Neural cell (in vitro differentiated cells): ENCODE data around the gene BCAP31. TPM values are rescaled to one million over a fixed set of nuclear protein-coding genes. Genes with fewer than 3 reads are reported as not detected.
"Not testable (repeated sequence)": the region's sequence is repeated elsewhere in the genome, so short reads cannot be mapped to it uniquely, and the experiment has no call there.

Experiments used
- H2AFZ ChIP-seq: fragments of 200-600, 300-800 bp; sonication (generic), shearing (Covaris generic); 2 replicates; pipeline ENCODE4 v1.6.0; 2014; ENCODE audit warnings: low read depth, mild to moderate bottlenecking, antibody characterized with exemption, low read length, moderate library complexity
- H3F3A ChIP-seq: fragments of 200-600 bp; shearing (Covaris generic); 2 replicates; pipeline ENCODE4 v1.6.1; 2016; ENCODE audit warnings: mild to moderate bottlenecking, moderate library complexity, mixed read lengths, antibody characterized with exemption, low read length; ENCODE audit not compliant: insufficient read depth, poor library complexity, severe bottlenecking
- H3K27ac ChIP-seq: fragments of 200-600, 300-800 bp; sonication (generic), shearing (Covaris generic); 2 replicates; pipeline ENCODE4 v1.5.1; 2014; ENCODE audit warnings: mild to moderate bottlenecking, low read length, moderate library complexity
- H3K27me3 ChIP-seq: fragments of 300-800, 200-600 bp; sonication (generic), shearing (Covaris generic); 2 replicates; pipeline ENCODE4 v1.6.0; 2014; ENCODE audit warnings: mild to moderate bottlenecking, low read depth, low read length, moderate library complexity; ENCODE audit not compliant: insufficient read depth
- H3K36me3 ChIP-seq: fragments of 300-800, 200-600 bp; sonication (generic), shearing (Covaris generic); 2 replicates; pipeline ENCODE4 v1.5.1; 2014; ENCODE audit warnings: mild to moderate bottlenecking, antibody characterized with exemption, low read length, moderate library complexity; ENCODE audit not compliant: insufficient read depth
- H3K4me2 ChIP-seq: fragments of 300-800, 200-600 bp; sonication (generic), shearing (Covaris generic); 2 replicates; pipeline ENCODE4 v1.6.0; 2014; ENCODE audit warnings: mild to moderate bottlenecking, low read length
- H3K4me3 ChIP-seq: fragments of 300-800, 200-600 bp; sonication (generic), shearing (Covaris generic); 2 replicates; pipeline ENCODE4 v1.5.1; 2014; ENCODE audit warnings: mild to moderate bottlenecking, low read length, moderate library complexity
- H3K79me2 ChIP-seq: fragments of 200-600 bp; shearing (Covaris generic); replicated peaks from 2 replicates; pipeline ENCODE4 v1.6.0; 2014; ENCODE audit warnings: mild to moderate bottlenecking, low read length, moderate library complexity; ENCODE audit not compliant: insufficient read depth
- H3K9ac ChIP-seq: fragments of 300-800, 200-600 bp; sonication (generic), shearing (Covaris generic); 2 replicates; pipeline ENCODE4 v1.6.1; 2016; ENCODE audit warnings: mild to moderate bottlenecking, low read length, mixed read lengths
- H3K9me2 ChIP-seq: fragments of 200-600 bp; shearing (Covaris generic); 2 replicates; pipeline ENCODE4 v1.6.1; 2016; ENCODE audit warnings: mild to moderate bottlenecking, low read length, mixed read lengths; ENCODE audit not compliant: insufficient read depth
- H3K9me3 ChIP-seq: fragments of 200-600, 300-800 bp; sonication (generic), shearing (Covaris generic); 2 replicates; pipeline ENCODE4 v1.6.1; 2016; ENCODE audit warnings: mild to moderate bottlenecking, mixed run types, low read length, moderate library complexity, mixed read lengths
- H4K20me1 ChIP-seq: fragments of 200-600 bp; shearing (Covaris generic); 2 replicates; pipeline ENCODE4 v1.6.1; 2016; ENCODE audit warnings: mild to moderate bottlenecking, mixed run types; ENCODE audit not compliant: insufficient read depth
- CTCF ChIP-seq: fragments of 450-650 bp; IDR thresholded peaks from 2 replicates; pipeline ENCODE4 v1.5.1; 2014; ENCODE audit warnings: antibody characterized with exemption, mild to moderate bottlenecking, moderate library complexity; ENCODE audit not compliant: poor library complexity, severe bottlenecking
- EP300 ChIP-seq: fragments of 450-650 bp; conservative IDR thresholded peaks from 2 replicates; pipeline ENCODE4 v1.6.1; 2014; ENCODE audit warnings: antibody characterized with exemption, mild to moderate bottlenecking, moderate library complexity; ENCODE audit not compliant: poor library complexity, severe bottlenecking
- polyA plus RNA-seq: library from polyadenylated mRNA; depleted of rRNA; stranded (reverse); fragments of >200 nt; gene quantifications from 2 replicates; pipeline ENCODE4 v1.2.3, GENCODE V29; 2014

BCAP31 gene
- polyA plus RNA-seq, 1 donor from 2014 or later, result 182 TPM

- not testable (repeated sequence) for H3K36me3 ChIP-seq, H3K27ac ChIP-seq, H3K4me3 ChIP-seq, H4K20me1 ChIP-seq, H3K9ac ChIP-seq, H2AFZ ChIP-seq, H3K79me2 ChIP-seq, H3K27me3 ChIP-seq, H3K9me3 ChIP-seq, H3K4me2 ChIP-seq, H3F3A ChIP-seq, H3K9me2 ChIP-seq
These were observed 24.9 kb downstream of the BCAP31 start for GRCh38 chrX:153699210-153699783.

- no peak for TF ChIP-seq CTCF
- no peak for TF ChIP-seq EP300
These were observed 26.0 kb downstream of the BCAP31 start for GRCh38 chrX:153697924-153698865.

GRCh38 chrX:153696986-153697722, 27.0 kb downstream of the BCAP31 start:
- not testable (repeated sequence) for H3F3A ChIP-seq, H3K4me3 ChIP-seq, H3K79me2 ChIP-seq, H4K20me1 ChIP-seq, H3K9me3 ChIP-seq, H3K9me2 ChIP-seq, H3K27me3 ChIP-seq, H3K27ac ChIP-seq, H2AFZ ChIP-seq, H3K4me2 ChIP-seq, H3K36me3 ChIP-seq, H3K9ac ChIP-seq

More at GRCh38 chrX:153697924-153698865, 26.0 kb downstream of the BCAP31 start:
- H3K27ac ChIP-seq, result no peak overlapping the region
- H3K27me3 ChIP-seq, result no peaks in the 10 kb centered on the region
- no peak overlapping the region for H3K4me3 ChIP-seq
- H3K9me2 ChIP-seq, result no peaks in the 10 kb centered on the region
- no peak overlapping the region for H3K9ac ChIP-seq
- no peak overlapping the region for H2AFZ ChIP-seq
- no peaks in the 10 kb centered on the region for H3K36me3 ChIP-seq
- H4K20me1 ChIP-seq, result no peaks in the 10 kb centered on the region
- no peak overlapping the region for H3K4me2 ChIP-seq
- no peaks in the 10 kb centered on the region for H3K79me2 ChIP-seq
- H3F3A ChIP-seq, result no peaks in the 10 kb centered on the region
- H3K9me3 ChIP-seq, result no peaks in the 10 kb centered on the region

GRCh38 chrX:153696538-153696937, 27.6 kb downstream of the BCAP31 start:
- H3K36me3 ChIP-seq, result not testable (repeated sequence)

More at GRCh38 chrX:153696538-153696937, 27.6 kb downstream of the BCAP31 start:
- H3K79me2 ChIP-seq, H3K4me3 ChIP-seq, H3F3A ChIP-seq, H4K20me1 ChIP-seq, H3K27ac ChIP-seq, H3K27me3 ChIP-seq, H3K9ac ChIP-seq, H3K4me2 ChIP-seq, H3K9me2 ChIP-seq, H3K9me3 ChIP-seq, H2AFZ ChIP-seq: not testable (repeated sequence)
